GM19238 (cell line): ENCODE measurements around the gene TOPORS.
"Not testable (repeated sequence)": the region's sequence is repeated elsewhere in the genome, so short reads cannot be mapped to it uniquely, and the experiment has no call there.

Source experiments
- DNase-seq: peaks from one replicate; pipeline ENCODE4 v3.0.0; 2011; ENCODE audit warnings: low spot score; ENCODE audit not compliant: insufficient read length

Gene TOPORS

DNA sequence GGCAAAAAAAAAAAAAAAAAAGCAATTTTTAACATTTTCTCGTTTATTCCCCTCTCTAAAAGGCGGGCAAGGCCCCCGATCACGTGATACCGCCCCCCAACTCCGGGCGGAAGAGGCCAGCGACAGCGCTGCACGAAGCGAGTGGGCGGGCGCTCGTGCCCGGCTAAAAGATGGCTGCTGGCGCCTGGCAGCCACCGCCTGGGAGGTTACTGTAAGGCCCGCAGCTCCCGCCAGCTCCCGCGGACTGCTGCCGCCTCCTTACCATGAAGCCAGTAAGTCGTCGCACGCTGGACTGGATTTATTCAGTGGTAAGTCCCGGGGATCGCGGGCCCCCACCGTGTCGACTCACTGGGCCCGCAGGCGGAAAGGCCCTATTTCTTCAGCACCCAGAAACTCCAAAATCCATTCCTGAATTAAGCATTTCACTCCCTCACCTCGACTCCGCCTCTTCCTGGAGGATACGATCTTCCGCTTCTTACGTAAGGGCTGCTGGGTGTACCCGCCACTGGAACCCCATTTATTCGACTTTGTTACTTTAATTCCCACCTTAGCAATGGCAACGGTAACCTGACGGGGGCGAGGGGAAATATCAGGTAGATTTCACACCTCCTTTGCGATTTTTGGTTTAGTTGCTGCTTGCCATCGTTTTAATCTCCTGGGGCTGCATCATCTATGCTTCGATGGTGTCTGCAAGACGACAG is at the start of gene TOPORS, which contains the start of gene SMIM27:
TOPORS (minus strand) TSS at position 415 of the 701 bp plus-strand sequence; CDS start at position 265, 150 bp downstream.
SMIM27 (plus strand) TSS at position 156 of the 701 bp plus-strand sequence; CDS start at position 264, 108 bp downstream.
- peak; percentile 76 for DNase-seq

DNA sequence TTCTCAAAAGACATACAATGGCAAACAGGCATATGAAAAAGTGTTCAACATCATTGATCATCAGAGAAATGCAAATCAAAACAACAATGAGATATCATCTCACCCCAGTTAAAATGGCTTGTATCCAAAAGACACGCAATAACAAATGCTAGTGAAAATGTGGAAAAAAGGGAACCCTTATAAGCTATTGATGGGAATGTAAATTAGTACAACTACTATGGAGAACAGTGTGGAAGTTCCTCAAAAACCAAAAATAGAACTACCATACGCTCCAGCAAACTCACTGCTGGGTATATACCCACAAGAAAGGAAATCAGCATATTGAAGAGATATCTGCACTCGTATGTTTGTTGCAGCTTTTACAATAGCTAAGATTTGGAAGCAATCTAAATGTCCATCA is 46.6 kb upstream of the TOPORS start:
- not testable (repeated sequence) for DNase-seq

DNA sequence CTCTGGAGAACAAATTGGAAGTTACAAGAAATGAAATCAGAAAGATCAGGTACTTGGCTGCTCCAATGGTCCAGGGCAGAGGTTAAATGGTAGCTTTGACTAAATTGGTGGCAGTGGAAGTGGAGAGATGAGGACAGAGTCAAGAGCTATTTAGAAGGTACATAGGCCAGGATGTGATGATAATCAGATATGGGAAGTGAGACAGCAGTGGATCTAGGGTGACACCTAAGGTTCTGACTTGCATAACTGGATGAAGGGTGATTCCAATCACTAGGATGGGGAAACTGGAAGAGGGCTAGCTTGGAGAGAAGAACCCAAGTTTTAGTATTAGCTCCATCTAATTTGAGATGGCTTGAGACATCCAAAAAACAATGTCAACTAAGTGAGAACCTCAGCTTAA is 44.5 kb upstream of the TOPORS start:
- DNase-seq, result no peak

DNA sequence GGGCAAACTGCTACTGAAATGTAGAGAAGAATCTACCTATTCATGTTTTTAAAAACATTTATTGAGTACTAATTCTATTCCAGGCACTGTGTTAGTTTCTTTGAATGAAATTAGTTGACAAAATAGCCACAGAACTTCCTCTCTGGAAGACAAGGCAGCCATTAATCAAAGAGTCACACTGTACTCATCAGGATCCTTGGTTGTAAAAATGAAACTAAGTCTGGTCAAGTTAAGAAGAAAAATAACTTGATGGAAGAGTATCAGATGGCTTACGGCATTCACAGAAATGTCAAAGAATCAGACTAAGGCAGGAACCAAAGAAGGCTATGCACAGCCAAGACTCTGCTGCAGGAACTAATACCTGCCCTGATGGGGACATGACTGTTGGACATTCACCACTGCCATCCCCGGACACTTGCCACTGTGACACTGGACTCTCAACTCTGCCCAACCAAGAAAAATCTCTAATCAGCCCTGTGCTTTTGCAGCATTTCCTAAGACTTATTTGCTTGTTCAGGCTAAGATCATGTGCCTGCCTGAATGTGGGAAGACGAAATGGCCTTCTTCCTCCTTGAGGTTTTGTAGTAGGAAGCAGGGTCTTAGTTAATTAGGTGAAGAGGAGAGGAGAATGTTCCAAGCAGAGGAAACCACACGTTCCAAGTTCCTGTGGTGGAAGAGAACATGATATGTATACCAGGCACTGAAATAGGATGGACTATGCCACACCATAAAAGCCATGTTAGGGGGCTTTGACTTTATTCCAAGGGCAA is 43.9 kb upstream of the TOPORS start:
- DNase-seq, result no peak

DNA sequence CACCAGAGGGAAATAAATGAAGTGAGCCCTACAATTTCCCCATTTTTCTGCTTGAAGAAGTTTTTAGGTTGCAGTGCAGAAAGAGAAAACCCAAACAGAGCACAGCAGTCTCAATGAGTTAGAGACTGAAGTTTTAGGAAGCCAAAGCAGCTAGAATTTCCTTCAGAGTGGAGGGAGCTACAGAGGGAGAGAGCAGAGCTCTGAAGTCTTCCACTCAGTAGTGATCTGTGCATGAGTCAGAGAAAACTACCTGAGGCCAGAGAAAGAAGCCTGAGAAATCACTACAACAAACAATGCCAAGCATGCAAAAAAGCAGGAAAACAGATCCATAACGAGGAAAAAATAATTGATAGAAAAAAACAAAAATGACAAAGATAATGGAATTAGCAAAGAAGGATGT is 38.5 kb upstream of the TOPORS start:
- no peak for DNase-seq

DNA sequence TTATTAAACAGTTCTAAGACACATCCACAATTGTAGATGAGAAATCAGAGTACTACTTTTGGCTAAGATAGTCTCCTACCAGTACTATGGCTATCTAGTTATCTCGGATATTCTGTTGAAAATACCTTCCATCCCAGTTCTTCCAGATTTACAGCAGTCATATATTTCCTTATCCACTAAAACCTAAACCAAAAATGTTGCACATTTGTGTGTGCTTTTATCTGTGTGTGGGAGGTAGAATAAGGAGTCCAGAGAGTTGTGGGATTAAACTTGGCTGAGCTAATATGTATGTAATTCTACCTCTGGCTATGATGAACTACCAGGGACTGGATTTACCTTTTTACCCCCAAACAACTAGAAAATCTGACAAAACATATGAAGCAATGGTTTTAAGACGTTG is 38.1 kb upstream of the TOPORS start:
- DNase-seq, result no peak

DNA sequence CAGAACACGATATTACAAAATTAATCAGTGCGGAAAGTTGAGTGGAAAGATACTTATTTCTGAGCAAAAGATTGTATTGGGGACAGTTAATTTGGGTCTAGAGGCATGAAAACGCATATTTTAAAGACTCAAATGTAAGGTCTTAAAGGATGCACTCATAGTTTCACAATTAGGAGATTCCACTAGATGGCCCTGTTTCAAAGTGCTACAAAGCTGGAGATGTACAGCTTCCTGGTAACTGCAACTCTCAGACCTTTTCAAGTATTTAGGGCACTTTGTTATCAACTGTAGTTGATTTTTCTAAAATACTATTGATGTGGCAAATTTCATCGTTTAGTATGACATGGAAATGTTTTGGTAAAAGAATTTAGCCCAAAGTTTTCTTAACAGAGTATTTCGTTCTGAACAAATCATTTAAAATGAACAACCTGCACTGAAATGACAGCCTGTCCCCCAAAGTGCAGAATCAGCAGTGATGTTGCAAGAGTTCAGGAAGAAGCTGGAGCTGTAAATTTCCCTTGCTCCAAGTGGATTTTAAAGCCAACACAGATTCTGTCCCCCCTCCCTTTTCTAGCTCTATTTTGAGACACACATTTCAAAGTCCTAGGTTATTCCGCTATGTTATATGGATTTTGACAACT is 36.8 kb upstream of the TOPORS start:
- DNase-seq, result peak; percentile 10

DNA sequence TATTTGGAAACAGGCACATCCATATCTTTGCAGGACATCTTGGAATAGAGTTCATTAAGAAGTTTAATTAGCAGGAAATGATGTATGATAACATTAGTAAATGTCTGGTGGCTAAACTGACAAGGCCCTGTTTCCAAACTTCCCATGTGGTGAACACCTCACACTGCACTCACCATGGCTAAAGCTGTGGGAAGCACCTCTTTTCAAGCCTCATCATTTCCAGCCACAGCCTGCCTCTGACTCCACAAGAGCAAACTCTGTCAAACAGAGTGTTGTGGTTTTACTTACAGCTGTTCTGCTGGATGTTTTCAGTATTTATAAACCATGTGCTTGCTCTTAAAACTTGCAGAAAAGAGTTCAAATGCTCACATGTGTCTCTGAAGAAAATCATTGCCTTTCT is 35.5 kb upstream of the TOPORS start:
- no peak for DNase-seq

DNA sequence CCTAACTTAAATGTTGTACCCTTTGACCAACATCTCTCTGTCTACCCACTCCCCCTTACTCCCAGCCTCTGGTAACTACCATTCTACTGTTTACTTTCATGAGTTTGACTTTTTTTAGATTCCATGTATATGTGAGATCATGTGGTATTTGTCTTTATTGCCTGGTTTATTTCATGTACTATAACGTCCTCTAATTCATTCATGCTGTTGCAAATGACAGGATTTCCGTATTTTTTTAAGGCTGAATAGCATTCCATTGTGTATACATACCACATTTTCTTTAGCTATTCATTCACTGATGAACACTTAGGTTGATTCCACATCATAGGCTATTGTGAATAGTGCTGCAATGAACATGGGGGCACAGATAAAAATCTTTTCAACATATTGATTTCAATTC is 32.4 kb upstream of the TOPORS start:
- DNase-seq, result no peak

DNA sequence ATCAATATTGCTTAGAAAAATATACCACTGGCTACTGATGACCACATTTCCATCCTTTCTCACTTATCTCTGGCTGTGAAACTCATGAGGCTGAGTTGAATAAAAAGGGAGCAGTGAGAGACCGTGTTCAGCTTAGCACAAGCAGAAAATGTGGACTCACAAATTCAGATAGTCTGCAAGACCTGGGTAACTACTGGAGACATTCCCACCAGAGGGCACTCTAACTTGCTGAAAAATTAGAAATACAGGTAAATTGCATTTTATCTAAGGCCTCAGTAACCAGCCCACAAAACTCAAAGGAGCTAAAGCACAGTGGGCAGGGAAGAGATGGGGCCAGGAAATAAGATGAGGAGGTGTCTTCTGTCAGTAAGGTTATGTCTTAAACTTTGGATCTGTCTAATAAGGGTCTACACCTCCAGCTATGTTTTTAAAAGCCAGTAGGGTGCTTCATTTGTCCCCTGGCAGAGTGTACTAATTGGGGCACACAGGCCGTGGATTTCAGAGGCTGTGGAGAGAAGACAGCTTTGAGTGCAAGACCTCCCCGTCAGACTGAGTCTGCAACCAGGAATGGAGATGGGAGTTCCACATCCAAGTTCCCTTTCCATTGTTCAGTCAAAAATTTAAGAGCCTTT is 29.2 kb upstream of the TOPORS start:
- DNase-seq, result peak; percentile 10

DNA sequence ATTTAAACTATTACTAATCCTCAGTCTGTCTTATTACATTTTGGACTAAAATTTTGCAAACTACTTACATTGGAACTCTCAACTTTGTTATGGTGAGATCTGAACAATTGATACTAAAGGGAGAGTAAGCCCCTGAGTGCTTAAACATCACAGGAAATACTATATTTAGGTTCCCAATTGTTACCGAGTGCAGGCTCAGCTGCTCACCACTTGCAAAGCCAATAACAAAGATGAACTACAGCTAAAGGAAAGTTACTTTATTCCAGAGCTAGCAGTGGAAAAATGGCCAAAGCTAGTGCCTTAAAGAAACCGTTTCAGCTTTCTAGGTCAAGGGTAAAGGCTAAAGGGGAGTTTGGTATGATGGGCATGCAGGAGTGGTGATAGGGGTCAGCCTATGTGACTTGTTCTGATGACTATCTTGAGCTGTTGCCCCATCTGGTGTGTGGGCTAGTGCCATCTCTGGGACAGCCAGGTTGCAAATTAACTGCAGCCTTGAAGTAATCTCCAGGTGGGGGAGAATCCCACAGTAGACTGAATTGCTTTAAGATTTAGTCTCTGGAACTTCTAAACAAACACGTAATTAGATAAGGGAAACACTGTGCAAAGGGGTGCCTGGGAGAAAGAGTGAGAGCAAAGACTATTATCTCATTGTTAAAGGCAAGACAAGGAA is 28.4 kb upstream of the TOPORS start:
- no peak for DNase-seq

DNA sequence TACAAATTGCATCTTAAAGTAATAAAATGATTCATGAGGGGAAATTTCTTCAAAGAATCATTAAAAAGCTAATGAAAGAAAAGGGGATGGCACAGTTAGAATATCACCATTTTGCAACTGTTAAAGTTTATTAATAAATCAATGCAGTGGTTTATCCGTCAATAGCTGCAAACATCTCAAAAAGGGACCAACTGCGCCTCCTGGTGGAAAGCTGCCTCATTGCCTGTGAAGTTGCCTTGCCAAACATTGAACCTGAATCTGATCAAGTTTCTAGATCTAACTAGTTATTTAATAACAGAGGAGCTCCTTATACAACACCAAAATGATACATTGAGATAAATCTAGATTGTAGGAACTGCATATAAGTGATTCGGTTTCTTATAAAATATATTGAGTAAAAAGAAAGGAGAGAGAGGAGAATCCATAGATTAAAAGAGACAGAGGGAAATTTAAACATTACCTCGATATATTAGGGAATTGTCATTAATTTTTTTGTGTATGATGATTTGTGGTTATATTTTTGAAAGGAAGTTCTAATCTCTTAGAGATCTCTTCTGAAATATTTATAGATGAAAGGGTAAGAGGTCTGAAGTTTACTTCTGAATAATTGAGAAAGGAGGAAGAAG is 27.4 kb upstream of the TOPORS start:
- DNase-seq, result peak; percentile 19

DNA sequence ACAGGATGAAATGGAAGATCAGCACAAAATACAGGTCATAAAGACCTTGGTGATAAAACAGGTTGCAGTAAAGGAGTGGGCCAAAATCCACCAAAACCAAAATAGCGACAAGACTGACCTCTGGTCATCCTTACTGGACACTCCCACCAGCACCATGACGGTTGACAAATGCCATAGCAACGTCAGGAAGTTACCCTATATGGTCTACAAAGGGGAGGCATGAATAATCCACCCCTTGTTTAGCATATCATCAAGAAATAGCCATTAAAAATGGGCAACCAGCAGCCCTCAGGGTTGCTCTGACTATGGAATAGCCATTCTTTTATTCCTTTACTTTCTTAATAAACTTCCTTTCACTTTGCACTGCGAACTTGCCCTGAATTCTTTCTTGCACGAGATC is 26.6 kb upstream of the TOPORS start:
- DNase-seq, result no peak

DNA sequence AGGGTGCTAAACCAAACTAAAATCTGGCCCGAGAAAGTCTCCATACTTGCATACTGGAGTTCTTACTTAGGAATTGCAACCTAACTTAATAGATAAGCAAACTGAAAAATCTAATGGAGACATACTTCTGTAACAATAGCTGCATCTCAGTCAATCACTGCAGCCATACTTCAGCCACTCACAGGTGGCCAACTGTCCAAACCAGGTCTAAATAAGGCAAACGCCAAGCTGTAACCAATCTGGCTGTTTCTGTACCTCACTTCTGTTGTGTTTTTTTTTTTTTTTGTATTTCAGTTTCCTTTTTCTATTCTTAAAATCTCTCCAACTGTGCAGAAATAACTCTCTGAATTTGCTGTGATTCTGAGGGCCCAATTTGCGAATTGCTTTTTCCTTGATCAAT is 24.9 kb upstream of the TOPORS start:
- DNase-seq, result no peak

DNA sequence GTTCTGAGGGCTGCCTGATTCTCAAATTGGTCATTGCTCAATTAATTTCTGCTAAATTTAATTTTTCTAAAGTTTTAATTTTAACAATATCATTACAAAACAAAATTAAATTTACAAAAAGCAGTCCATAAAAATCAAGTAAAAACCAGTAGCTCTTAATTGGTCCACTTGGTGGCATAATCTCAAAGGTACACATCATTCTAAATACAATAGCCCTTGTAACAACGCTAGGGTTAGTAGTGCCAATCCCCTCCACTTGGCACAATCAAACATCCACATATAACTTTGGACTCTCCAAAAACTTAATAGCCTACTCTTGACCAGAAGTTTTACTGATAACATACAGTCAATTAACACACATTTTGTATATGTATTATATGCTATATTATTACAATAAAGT is 22.5 kb upstream of the TOPORS start:
- no peak for DNase-seq

DNA sequence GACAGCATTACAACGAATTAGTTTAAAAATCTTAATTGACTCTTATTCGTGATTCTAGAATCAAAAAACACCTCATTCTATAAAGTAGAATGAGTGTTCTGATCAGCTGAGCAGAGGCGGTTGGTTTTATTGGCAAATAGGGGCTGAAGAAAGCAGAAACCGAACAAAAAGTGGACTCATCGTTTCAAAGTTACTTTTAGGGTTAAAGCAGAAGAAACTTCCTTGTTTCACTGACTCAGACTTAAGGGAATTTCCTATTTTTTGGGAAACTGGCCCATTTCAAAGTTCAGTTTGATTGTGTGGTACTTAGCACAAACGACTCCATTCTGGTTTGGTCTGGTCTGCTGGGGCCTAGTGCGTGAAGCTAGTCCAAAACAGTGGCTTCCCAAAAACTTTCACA is 21.4 kb upstream of the TOPORS start:
- no peak for DNase-seq

DNA sequence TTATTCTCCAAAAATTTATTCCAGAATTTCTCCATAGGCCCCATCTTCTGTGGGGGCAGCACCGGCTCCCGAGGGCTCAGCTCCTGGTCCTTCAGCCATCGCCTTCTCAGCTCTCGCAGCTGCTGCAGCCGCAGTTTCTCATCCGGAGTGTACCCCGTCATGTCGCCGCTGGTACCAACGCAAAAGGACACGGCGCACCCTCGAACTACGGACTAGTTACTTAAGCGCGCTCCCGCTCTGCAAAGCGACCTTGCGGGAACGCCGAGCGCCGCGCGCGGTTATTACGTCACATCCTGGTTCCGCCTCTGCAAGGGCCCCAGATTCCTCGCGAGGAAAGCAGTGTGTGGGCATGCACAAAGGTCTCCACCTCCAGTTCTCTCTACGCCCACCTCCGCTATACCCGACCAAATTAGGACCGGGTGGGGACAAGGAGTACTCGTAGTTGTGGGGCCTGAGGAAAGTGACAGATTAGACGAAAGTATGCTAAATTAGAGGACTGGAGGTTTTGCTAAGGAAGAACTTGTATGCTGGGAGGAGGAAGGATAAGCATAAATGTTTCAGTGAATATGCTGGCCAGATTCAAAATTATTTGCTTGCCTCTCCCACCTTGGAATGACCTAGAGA is 20.6 kb upstream of the TOPORS start, which contains the start of gene NDUFB6:
NDUFB6 (minus strand) TSS at position 260 of the 624 bp plus-strand sequence; CDS start at position 161, 99 bp downstream.
- peak; percentile 83 for DNase-seq

DNA sequence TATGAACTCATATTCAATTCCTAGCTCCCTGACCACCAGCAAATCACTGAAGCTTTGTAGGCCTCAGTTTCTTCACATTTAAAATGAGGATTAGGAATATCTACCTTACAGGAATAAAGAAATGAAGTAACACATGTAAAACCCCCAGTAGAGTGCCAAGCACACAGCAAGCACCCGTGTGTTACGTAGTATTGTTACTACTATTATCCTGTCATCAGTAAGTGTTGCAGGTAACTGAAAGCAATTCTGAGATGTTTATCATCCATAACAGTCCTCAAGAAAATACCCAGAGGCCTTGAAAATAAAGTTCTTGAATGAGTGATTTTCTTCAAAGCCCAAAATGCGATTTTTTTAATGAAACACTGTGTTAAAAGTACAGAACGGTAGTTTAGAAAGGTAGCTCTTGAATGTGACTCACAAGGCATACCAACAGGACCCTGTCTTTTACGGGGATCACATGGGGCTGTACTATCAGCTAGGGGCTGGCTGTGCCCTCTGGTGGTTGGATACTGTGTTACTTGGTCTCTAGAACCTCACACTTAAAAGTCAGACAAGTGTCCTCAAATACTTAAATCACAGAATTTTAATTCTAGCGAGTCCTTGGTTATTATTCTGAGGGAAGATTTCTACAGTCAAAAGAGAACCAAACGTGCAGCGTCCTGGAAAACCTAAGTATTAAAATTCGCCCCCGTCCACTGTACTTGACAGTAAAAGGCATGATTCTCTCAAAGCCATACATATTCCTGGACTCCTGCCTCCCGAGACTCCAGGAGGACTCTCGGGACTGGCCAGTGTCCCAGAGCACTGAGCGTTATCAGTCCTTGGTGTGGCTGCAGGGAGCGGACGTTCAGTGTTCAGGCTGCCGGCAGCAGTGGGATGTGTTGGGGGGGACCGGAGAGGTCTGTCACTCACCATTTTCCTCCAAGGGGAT is 19.8 kb upstream of the TOPORS start:
- DNase-seq, result peak; percentile 64

DNA sequence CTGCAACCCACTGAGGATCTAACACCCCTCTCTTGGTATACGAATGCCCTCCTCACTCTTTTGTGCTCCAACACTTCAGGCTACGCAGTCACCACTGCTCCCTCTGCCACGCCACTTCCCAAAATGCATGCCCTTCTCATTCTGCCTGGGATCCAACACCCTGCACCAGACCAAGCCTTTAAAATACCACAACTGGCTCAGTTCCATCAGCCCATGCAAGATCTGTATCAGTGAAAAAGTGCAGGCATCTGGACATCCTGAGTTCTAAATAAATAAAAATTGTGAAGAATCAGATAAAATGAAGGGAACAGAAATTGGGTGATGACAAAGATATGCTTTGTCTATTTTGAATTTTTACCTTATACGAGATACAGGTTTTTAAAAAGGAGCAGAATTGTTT is 17.9 kb upstream of the TOPORS start:
- DNase-seq, result no peak
